HEK293 (cell line): ENCODE data around the gene SMKR1.
A peak's percentile ranks its signal among the peaks of the same experiment; 100 is the strongest.

Experiments used
- CTCF ChIA-PET: fragments of 350-600 bp; formaldehyde crosslinking; extraction: SDS; loops from one replicate; lab custom pipeline; 2021; ENCODE audit warnings: antibody characterized with exemption; lab: Yijun Ruan, JAX
- POLR2A ChIA-PET: fragments of 300-600 bp; formaldehyde crosslinking; extraction: SDS; loops from one replicate; lab custom pipeline; 2020; ENCODE audit warnings: antibody characterized with exemption, inconsistent platforms; lab: Yijun Ruan, JAX
- H3K27ac ChIP-seq: fragments of 200-500 bp; sonication (Bioruptor generic); 2 replicates; pipeline ENCODE4 v1.5.1; 2014; ENCODE audit warnings: low read depth, low read length, control low read depth, inconsistent platforms; ENCODE audit errors: extremely low read depth
- H3K36me3 ChIP-seq, 2 experiments: fragments of 200-500 bp in 1 of 2; sonication (Bioruptor generic) in 1 of 2; 1 replicate in 1 of 2; 2 replicates in 1 of 2; pipeline ENCODE4 v1.5.1; 2014 to 2017; ENCODE audit warnings: inconsistent platforms in 2 of 2, low read length in 2 of 2; ENCODE audit not compliant: control insufficient read depth in 2 of 2, insufficient read depth in 1 of 2
- H3K4me1 ChIP-seq: fragments of 200-500 bp; sonication (Bioruptor generic); 2 replicates; pipeline ENCODE4 v1.5.1; 2014; ENCODE audit warnings: mild to moderate bottlenecking, low read length, inconsistent platforms; ENCODE audit not compliant: control insufficient read depth, insufficient read depth
- H3K4me3 ChIP-seq: 2 replicates; pipeline ENCODE4 v1.5.1; 2011; ENCODE audit warnings: low read depth, mild to moderate bottlenecking, control low read depth, low read length, moderate library complexity
- H3K9me3 ChIP-seq: fragments of 200-500 bp; sonication (Bioruptor generic); 2 replicates; pipeline ENCODE4 v1.5.1; 2014; ENCODE audit warnings: low read depth, low read length, inconsistent platforms; ENCODE audit not compliant: control insufficient read depth, insufficient read depth
- WT1 ChIP-seq: fragments of 450-650 bp; formaldehyde crosslinking; IDR thresholded peaks from 2 replicates; pipeline ENCODE4 v1.5.1; 2016; ENCODE audit warnings: missing biosample characterization, missing genetic modification characterization
- ZBTB21 ChIP-seq: fragments of 450-650 bp; formaldehyde crosslinking; IDR thresholded peaks from 2 replicates; pipeline ENCODE4 v1.5.1; 2017; ENCODE audit warnings: missing biosample characterization, missing genetic modification characterization
- ZBTB7A ChIP-seq: fragments of 450-650 bp; formaldehyde crosslinking; IDR thresholded peaks from 2 replicates; pipeline ENCODE4 v1.5.1; 2016; ENCODE audit warnings: low read depth, missing biosample characterization, missing genetic modification characterization
- ZFP69B ChIP-seq: fragments of 450-650 bp; formaldehyde crosslinking; IDR thresholded peaks from 2 replicates; pipeline ENCODE4 v1.5.1; 2016; ENCODE audit warnings: missing biosample characterization, missing genetic modification characterization
- ZNF174 ChIP-seq: fragments of 450-650 bp; formaldehyde crosslinking; IDR thresholded peaks from 2 replicates; pipeline ENCODE4 v1.5.0; 2017; ENCODE audit warnings: missing biosample characterization, mild to moderate bottlenecking, missing genetic modification characterization
- ZNF366 ChIP-seq: fragments of 450-650 bp; formaldehyde crosslinking; conservative IDR thresholded peaks from 2 replicates; pipeline ENCODE4 v1.5.1; 2016; ENCODE audit warnings: missing biosample characterization, missing genetic modification characterization
- ZNF394 ChIP-seq: fragments of 450-650 bp; formaldehyde crosslinking; IDR thresholded peaks from 2 replicates; pipeline ENCODE4 v1.5.1; 2016; ENCODE audit warnings: missing biosample characterization, missing genetic modification characterization, mild to moderate bottlenecking, moderate library complexity, borderline replicate concordance
- ZNF473 ChIP-seq: fragments of 450-650 bp; formaldehyde crosslinking; IDR thresholded peaks from 2 replicates; pipeline ENCODE4 v1.5.1; 2017; ENCODE audit warnings: missing biosample characterization, missing genetic modification characterization
- ZNF610 ChIP-seq: fragments of 450-650 bp; formaldehyde crosslinking; IDR thresholded peaks from 2 replicates; pipeline ENCODE4 v1.5.1; 2016; ENCODE audit warnings: missing biosample characterization, missing genetic modification characterization, borderline replicate concordance
- ZNF776 ChIP-seq: fragments of 450-650 bp; formaldehyde crosslinking; IDR thresholded peaks from 2 replicates; pipeline ENCODE4 v1.5.0; 2017; ENCODE audit warnings: missing biosample characterization, missing genetic modification characterization, borderline replicate concordance
- ZNF785 ChIP-seq: fragments of 450-650 bp; formaldehyde crosslinking; IDR thresholded peaks from 2 replicates; pipeline ENCODE4 v1.5.1; 2016; ENCODE audit warnings: missing biosample characterization, missing genetic modification characterization
- TF ChIP-seq, protein P1 (sequence below): fragments of 450-650 bp; formaldehyde crosslinking; IDR thresholded peaks from 2 replicates; pipeline ENCODE4 v1.5.1; 2016; ENCODE audit warnings: missing biosample characterization, missing genetic modification characterization, borderline replicate concordance
- TF ChIP-seq, protein P2 (sequence below): IDR thresholded peaks from 2 replicates; pipeline ENCODE4 v1.6.1; 2011; ENCODE audit warnings: mild to moderate bottlenecking, low read depth, low read length, borderline replicate concordance
- TF ChIP-seq, protein P3 (sequence below): fragments of 450-650 bp; formaldehyde crosslinking; IDR thresholded peaks from 2 replicates; pipeline ENCODE4 v1.5.1; 2016; ENCODE audit warnings: missing biosample characterization, missing genetic modification characterization, low read depth
- TF ChIP-seq, protein P4 (sequence below): fragments of 450-650 bp; formaldehyde crosslinking; IDR thresholded peaks from 2 replicates; pipeline ENCODE4 v1.5.1; 2016; ENCODE audit warnings: missing biosample characterization, missing genetic modification characterization
- TF ChIP-seq, protein P5 (sequence below): fragments of 450-650 bp; formaldehyde crosslinking; IDR thresholded peaks from 2 replicates; pipeline ENCODE4 v1.5.1; 2017; ENCODE audit warnings: missing biosample characterization, missing genetic modification characterization

SMKR1 gene

DNA sequence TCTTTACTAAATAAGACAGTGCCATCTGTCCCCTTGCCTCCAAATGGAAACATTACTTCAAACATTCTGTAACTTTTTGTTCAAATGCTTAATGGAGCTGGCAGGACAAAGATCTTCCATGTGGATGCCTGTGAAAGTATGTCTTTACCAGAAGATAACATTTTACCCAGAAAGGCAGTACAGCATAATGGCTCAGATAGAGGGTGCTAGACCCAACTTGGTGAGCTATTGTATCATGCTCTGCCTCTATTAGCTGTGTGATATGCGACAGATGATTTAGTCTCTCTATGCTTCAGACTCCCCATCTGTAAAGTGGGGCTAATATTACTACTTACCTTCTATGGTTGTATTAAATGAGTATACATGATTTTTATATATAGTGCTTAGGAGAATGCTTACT lies 8.8 kb upstream of the SMKR1 start:
- H3K4me3 ChIP-seq = no peak overlapping the region
- CTCF ChIA-PET = interaction anchor here (0.6 to 1.6 kb wide), 3 partner anchors 10 to 388 kb away, joined by 3 to 7 read pairs (median 3); no protein-coding TSS in a partner anchor
- TF ChIP-seq, protein P1, sequence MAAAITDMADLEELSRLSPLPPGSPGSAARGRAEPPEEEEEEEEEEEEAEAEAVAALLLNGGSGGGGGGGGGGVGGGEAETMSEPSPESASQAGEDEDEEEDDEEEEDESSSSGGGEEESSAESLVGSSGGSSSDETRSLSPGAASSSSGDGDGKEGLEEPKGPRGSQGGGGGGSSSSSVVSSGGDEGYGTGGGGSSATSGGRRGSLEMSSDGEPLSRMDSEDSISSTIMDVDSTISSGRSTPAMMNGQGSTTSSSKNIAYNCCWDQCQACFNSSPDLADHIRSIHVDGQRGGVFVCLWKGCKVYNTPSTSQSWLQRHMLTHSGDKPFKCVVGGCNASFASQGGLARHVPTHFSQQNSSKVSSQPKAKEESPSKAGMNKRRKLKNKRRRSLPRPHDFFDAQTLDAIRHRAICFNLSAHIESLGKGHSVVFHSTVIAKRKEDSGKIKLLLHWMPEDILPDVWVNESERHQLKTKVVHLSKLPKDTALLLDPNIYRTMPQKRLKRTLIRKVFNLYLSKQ (tag by site-specific recombination) = no peak
- TF ChIP-seq ZNF776 (tag by site-specific recombination) = no peak
- TF ChIP-seq WT1 (tag by site-specific recombination) = no peak
- TF ChIP-seq ZNF394 (tag by site-specific recombination) = no peak
- TF ChIP-seq ZBTB21 (tag by site-specific recombination) = no peak
- no peak for TF ChIP-seq ZNF785 (tag by site-specific recombination)
- no peak for TF ChIP-seq ZNF366
- no peak for TF ChIP-seq ZNF174 (tag by site-specific recombination)
- TF ChIP-seq ZBTB7A = no peak
- TF ChIP-seq, protein P2, sequence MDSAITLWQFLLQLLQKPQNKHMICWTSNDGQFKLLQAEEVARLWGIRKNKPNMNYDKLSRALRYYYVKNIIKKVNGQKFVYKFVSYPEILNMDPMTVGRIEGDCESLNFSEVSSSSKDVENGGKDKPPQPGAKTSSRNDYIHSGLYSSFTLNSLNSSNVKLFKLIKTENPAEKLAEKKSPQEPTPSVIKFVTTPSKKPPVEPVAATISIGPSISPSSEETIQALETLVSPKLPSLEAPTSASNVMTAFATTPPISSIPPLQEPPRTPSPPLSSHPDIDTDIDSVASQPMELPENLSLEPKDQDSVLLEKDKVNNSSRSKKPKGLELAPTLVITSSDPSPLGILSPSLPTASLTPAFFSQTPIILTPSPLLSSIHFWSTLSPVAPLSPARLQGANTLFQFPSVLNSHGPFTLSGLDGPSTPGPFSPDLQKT = no peak
- TF ChIP-seq ZFP69B (tag by site-specific recombination) = no peak
- TF ChIP-seq, all 188 proteins: peak for 0
- POLR2A ChIA-PET = no interaction called here
- H3K27ac ChIP-seq = no peak overlapping the region
- no peaks in the 10 kb centered on the region for H3K36me3 ChIP-seq
- H3K9me3 ChIP-seq = no peaks in the 10 kb centered on the region
- H3K4me1 ChIP-seq = no peaks in the 10 kb centered on the region

DNA sequence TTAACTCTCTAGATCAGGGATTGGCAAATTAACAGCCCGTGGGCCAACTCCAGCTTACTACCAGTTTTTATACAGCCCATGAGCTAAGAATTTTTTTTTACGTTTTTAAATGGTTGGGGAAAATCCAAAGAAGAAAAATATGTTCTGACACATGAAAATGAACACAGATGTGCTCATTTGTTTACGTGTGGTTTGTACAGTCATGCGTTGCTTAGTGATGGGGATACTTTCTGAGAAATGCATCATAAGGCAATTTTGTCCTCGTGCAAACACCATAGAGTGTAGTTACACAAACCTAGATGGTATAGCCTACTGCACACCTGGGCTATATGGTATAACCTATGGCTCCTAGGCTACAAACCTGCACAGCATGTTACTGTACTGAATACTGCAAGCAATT lies 8.3 kb upstream of the SMKR1 start:
- CTCF ChIA-PET = interaction anchor here (0.6 to 1.6 kb wide), 3 partner anchors 10 to 162 kb away, joined by 3 to 7 read pairs (median 3); no protein-coding TSS in a partner anchor
- TF ChIP-seq, protein P3, sequence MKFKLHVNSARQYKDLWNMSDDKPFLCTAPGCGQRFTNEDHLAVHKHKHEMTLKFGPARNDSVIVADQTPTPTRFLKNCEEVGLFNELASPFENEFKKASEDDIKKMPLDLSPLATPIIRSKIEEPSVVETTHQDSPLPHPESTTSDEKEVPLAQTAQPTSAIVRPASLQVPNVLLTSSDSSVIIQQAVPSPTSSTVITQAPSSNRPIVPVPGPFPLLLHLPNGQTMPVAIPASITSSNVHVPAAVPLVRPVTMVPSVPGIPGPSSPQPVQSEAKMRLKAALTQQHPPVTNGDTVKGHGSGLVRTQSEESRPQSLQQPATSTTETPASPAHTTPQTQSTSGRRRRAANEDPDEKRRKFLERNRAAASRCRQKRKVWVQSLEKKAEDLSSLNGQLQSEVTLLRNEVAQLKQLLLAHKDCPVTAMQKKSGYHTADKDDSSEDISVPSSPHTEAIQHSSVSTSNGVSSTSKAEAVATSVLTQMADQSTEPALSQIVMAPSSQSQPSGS (tag by site-specific recombination) = no peak
- TF ChIP-seq, protein P4, sequence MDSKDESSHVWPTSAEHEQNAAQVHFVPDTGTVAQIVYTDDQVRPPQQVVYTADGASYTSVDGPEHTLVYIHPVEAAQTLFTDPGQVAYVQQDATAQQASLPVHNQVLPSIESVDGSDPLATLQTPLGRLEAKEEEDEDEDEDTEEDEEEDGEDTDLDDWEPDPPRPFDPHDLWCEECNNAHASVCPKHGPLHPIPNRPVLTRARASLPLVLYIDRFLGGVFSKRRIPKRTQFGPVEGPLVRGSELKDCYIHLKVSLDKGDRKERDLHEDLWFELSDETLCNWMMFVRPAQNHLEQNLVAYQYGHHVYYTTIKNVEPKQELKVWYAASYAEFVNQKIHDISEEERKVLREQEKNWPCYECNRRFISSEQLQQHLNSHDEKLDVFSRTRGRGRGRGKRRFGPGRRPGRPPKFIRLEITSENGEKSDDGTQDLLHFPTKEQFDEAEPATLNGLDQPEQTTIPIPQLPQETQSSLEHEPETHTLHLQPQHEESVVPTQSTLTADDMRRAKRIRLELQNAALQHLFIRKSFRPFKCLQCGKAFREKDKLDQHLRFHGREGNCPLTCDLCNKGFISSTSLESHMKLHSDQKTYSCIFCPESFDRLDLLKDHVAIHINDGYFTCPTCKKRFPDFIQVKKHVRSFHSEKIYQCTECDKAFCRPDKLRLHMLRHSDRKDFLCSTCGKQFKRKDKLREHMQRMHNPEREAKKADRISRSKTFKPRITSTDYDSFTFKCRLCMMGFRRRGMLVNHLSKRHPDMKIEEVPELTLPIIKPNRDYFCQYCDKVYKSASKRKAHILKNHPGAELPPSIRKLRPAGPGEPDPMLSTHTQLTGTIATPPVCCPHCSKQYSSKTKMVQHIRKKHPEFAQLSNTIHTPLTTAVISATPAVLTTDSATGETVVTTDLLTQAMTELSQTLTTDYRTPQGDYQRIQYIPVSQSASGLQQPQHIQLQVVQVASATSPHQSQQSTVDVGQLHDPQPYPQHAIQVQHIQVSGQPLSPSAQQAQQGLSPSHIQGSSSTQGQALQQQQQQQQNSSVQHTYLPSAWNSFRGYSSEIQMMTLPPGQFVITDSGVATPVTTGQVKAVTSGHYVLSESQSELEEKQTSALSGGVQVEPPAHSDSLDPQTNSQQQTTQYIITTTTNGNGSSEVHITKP (tag by site-specific recombination) = peak; percentile 67
- TF ChIP-seq ZNF610 = no peak
- TF ChIP-seq ZNF473 (tag by site-specific recombination) = no peak
- TF ChIP-seq, protein P5, sequence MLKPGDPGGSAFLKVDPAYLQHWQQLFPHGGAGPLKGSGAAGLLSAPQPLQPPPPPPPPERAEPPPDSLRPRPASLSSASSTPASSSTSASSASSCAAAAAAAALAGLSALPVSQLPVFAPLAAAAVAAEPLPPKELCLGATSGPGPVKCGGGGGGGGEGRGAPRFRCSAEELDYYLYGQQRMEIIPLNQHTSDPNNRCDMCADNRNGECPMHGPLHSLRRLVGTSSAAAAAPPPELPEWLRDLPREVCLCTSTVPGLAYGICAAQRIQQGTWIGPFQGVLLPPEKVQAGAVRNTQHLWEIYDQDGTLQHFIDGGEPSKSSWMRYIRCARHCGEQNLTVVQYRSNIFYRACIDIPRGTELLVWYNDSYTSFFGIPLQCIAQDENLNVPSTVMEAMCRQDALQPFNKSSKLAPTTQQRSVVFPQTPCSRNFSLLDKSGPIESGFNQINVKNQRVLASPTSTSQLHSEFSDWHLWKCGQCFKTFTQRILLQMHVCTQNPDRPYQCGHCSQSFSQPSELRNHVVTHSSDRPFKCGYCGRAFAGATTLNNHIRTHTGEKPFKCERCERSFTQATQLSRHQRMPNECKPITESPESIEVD (tag by site-specific recombination) = peak; percentile 16; the same call in 1 of the 2 replicates
- Histone ChIP-seq H3K4me3 (no peak overlapping the region), H3K36me3 (no peaks in the 10 kb centered on the region), H3K27ac (no peak overlapping the region), H3K9me3 (no peaks in the 10 kb centered on the region), H3K4me1 (no peaks in the 10 kb centered on the region)
- POLR2A ChIA-PET = no interaction called here
